Measurements from ENCODE around the gene NPTXR. TPM values are rescaled to one million over a fixed set of nuclear protein-coding genes. Genes with fewer than 3 reads are reported as not detected.

The NPTXR gene
- total and polyA plus RNA-seq, 2 of the 4 experiments (the other 2 are of a cell fraction): 0.36 to 2.2 TPM

DNA sequence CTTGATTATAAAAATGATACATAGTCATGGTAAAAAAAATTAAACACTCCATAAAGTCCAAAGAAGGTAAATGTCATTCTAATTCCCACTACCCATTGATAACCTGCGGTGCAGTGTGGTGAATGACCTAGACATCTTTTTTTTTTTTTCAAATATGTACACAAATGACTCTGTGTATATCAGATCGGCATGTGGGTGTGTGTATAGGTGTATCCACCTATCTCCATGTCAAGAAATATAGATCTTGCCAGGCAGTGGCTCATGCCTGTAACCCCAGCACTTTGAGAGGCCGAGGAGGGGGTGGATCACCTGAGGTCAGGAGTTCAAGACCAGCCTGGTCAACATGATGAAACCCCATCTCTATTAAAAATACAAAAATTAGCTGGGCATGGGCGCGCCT, 46.5 kb upstream of the NPTXR start:
- in situ Hi-C loops (cut with MboI; ENCODE audit: low sequenced_read_pairs): no loop called here
- CTCF ChIA-PET: no interaction called here
- no CpG with 5 or more reads among the region's 5 CpGs for WGBS, 2 experiments (ENCODE audit: extremely low coverage in 2 of 2, insufficient read length in 1 of 2)

More for the DNA sequence above, 46.5 kb upstream of the NPTXR start:
- no peak overlapping the region for H3K23ac ChIP-seq (ENCODE audit: low read depth, low read length)
- H2AK5ac ChIP-seq (ENCODE audit: low read depth, low read length): no peak overlapping the region
- no peak overlapping the region for H4K91ac ChIP-seq (ENCODE audit: insufficient read depth, low read depth, low read length)
- no peak overlapping the region for H2BK20ac ChIP-seq (ENCODE audit: low read depth, low read length)
- H4K5ac ChIP-seq (ENCODE audit: low read depth, low read length): no peak overlapping the region
- DNase-seq: no peak
- H3K9me3 ChIP-seq (ENCODE audit: control insufficient read depth, insufficient read depth, low read length): no peaks in the 10 kb centered on the region
- no peaks in the 10 kb centered on the region for H3K9me1 ChIP-seq (ENCODE audit: insufficient read depth, low read length)
- no peak overlapping the region for H2BK120ac ChIP-seq (ENCODE audit: low read depth, low read length)
- H3K56ac ChIP-seq (ENCODE audit: extremely low read depth, insufficient read depth, low read length): no peak overlapping the region
- H3K79me1 ChIP-seq (ENCODE audit: low read depth in 1 of 2, low read length in 2 of 2): no peaks in the 10 kb centered on the region
- intact Hi-C loops (cut with micrococcal nuclease) (no loop called here), dilution Hi-C loops (cut with HindIII; ENCODE audit: low sequenced_read_pairs, unreplicated experiment) (no loop called here)
- H4K20me1 ChIP-seq (ENCODE audit: insufficient read depth, low read length): no peaks in the 10 kb centered on the region
- no peak overlapping the region for H2AFZ ChIP-seq (replicated peaks; ENCODE audit: low read length, poor library complexity)
- no peaks in the 10 kb centered on the region for H3K4me1 ChIP-seq (ENCODE audit: control insufficient read depth, insufficient read depth, low read length)
- H3K4me3 ChIP-seq (ENCODE audit: insufficient read depth, low read depth, low read length): no peak overlapping the region
- no peak overlapping the region for H3K27ac ChIP-seq (ENCODE audit: insufficient read depth, low read length)
- no peak overlapping the region for H3K4ac ChIP-seq (ENCODE audit: low read depth, low read length)
- no TSS peak for BruUV-seq (replicated peaks)
- H3K14ac ChIP-seq (replicated peaks; ENCODE audit: low read depth, low read length): no peak overlapping the region
- no peak for ATAC-seq (ENCODE audit: low read depth)
- H3K9ac ChIP-seq (ENCODE audit: low read depth, low read length): no peak overlapping the region
- H2BK15ac ChIP-seq (ENCODE audit: low read depth, low read length): no peak overlapping the region
- no peak overlapping the region for H3K18ac ChIP-seq (ENCODE audit: low read depth, low read length)
- peaks cover 11% of the 10 kb centered on the region for H3K27me3 ChIP-seq (ENCODE audit: control insufficient read depth, insufficient read depth, low read length)
- POLR2A ChIA-PET (ENCODE audit: unreplicated experiment): no interaction called here
- no peaks in the 10 kb centered on the region for H3K36me3 ChIP-seq (ENCODE audit: control insufficient read depth, insufficient read depth, low read length)
- no peak overlapping the region for H4K8ac ChIP-seq (ENCODE audit: low read depth in 2 of 2, low read length in 2 of 2)
- TF ChIP-seq USF2 (IDR thresholded peaks at IDR 0.05; ENCODE audit: low read depth, low read length): no peak
- no peak for TF ChIP-seq NFE2L2 (IDR thresholded peaks at IDR 0.05; ENCODE audit: low read depth, low read length)
- H2AK9ac ChIP-seq (replicated peaks; ENCODE audit: low read depth, low read length, poor library complexity): no peak overlapping the region
- H3K4me2 ChIP-seq (ENCODE audit: low read depth, low read length): no peak overlapping the region
- H2BK5ac ChIP-seq (ENCODE audit: low read depth, low read length, poor library complexity, severe bottlenecking): no peak overlapping the region

All from IMR-90 (cell line).